CD4-positive, alpha-beta T cell treated with Interleukin-12 subunit alpha and Interleukin-12 subunit beta, for 1 hour (primary cell): Measurements from ENCODE around the gene PCBD1.
"Not testable (repeated sequence)": the region's sequence is repeated elsewhere in the genome, so short reads cannot be mapped to it uniquely, and the experiment has no call there.

Experiments used
- DNase-seq: peaks from one replicate; pipeline ENCODE4 v3.0.0-alpha.2; 2020

The PCBD1 gene

GRCh38 chr10:70887804-70888800 is at the start of gene PCBD1:
PCBD1 (minus strand) TSS chr10:70888565; CDS start chr10:70888533, 32 bp downstream.
- peak; percentile 77 for DNase-seq

- no peak for DNase-seq
Observed at GRCh38 chr10:70937661-70938060, 49.3 kb upstream of the PCBD1 start.

GRCh38 chr10:70936111-70936510 is 47.7 kb upstream of the PCBD1 start:
- DNase-seq = no peak

GRCh38 chr10:70935631-70936030 is 47.3 kb upstream of the PCBD1 start:
- no peak for DNase-seq

- DNase-seq = no peak
Observed at GRCh38 chr10:70935125-70935625, 46.8 kb upstream of the PCBD1 start.

GRCh38 chr10:70934701-70935100 is 46.3 kb upstream of the PCBD1 start:
- no peak for DNase-seq

- DNase-seq = no peak
Observed at GRCh38 chr10:70932392-70933196, 44.2 kb upstream of the PCBD1 start.

GRCh38 chr10:70931168-70931815 is 42.9 kb upstream of the PCBD1 start:
- DNase-seq = no peak

- no peak for DNase-seq
Observed at GRCh38 chr10:70930263-70931000, 42.1 kb upstream of the PCBD1 start.

- no peak for DNase-seq
Observed at GRCh38 chr10:70928140-70928539, 39.8 kb upstream of the PCBD1 start.

- DNase-seq = no peak
Observed at GRCh38 chr10:70927189-70927943, 39.0 kb upstream of the PCBD1 start.

- DNase-seq = no peak
Observed at GRCh38 chr10:70926226-70927000, 38.0 kb upstream of the PCBD1 start.

- DNase-seq = peak; percentile 40
Observed at GRCh38 chr10:70925377-70926225, 37.2 kb upstream of the PCBD1 start.

GRCh38 chr10:70923696-70924095 is 35.3 kb upstream of the PCBD1 start:
- no peak for DNase-seq

GRCh38 chr10:70921285-70921684 is 32.9 kb upstream of the PCBD1 start:
- no peak for DNase-seq

GRCh38 chr10:70920519-70920918 is 32.2 kb upstream of the PCBD1 start:
- DNase-seq = no peak

GRCh38 chr10:70919906-70920305 is 31.5 kb upstream of the PCBD1 start:
- DNase-seq = not testable (repeated sequence)

- no peak for DNase-seq
Observed at GRCh38 chr10:70918851-70919530, 30.6 kb upstream of the PCBD1 start.

GRCh38 chr10:70917635-70918034 is 29.3 kb upstream of the PCBD1 start:
- no peak for DNase-seq
